WTC11 (cell line): ENCODE results near the gene MRS2. TPM values are rescaled to one million over a fixed set of nuclear protein-coding genes. Genes with fewer than 3 reads are reported as not detected.

Experiments used
- ATAC-seq: fragments of 200-7000 bp; cut with Tn5 transposase; 2 replicates; pipeline ENCODE4 v1.10.0; 2021; ENCODE audit warnings: mild to moderate bottlenecking, moderate library complexity
- CTCF ChIA-PET: fragments of 300-600 bp; sonication (Branson Sonifier 250); formaldehyde crosslinking; loops from one replicate; lab custom pipeline; 2021; ENCODE audit warnings: antibody characterized with exemption; lab: Charles Lee
- POLR2A ChIA-PET: fragments of 350-600 bp; sonication (Branson Sonifier 250); formaldehyde crosslinking; loops from one replicate; lab custom pipeline; 2021; ENCODE audit warnings: antibody characterized with exemption; lab: Charles Lee
- DNase-seq: peaks from one replicate; pipeline ENCODE4 v3.0.0; 2021; ENCODE audit warnings: low spot score
- H3K27ac Mint-ChIP-seq: 2 replicates; pipeline ENCODE4 v1.8.0; 2021; ENCODE audit warnings: mixed read lengths
- H3K27me3 Mint-ChIP-seq: 2 replicates; pipeline ENCODE4 v1.8.0; 2021; ENCODE audit warnings: low read depth, mild to moderate bottlenecking, moderate library complexity, mixed read lengths
- H3K36me3 Mint-ChIP-seq: 2 replicates; pipeline ENCODE4 v1.8.0; 2021; ENCODE audit warnings: mixed read lengths
- H3K4me1 Mint-ChIP-seq: 2 replicates; pipeline ENCODE4 v1.8.0; 2022; ENCODE audit warnings: mixed read lengths
- H3K4me3 Mint-ChIP-seq: 2 replicates; pipeline ENCODE4 v1.8.0; 2021; ENCODE audit warnings: mild to moderate bottlenecking, moderate library complexity, mixed read lengths
- H3K9me3 Mint-ChIP-seq: 2 replicates; pipeline ENCODE4 v1.8.0; 2021; ENCODE audit warnings: mixed read lengths
- AR ChIP-seq: fragments of 250-450 bp; sonication (Bioruptor Pico); IDR thresholded peaks from 2 replicates; pipeline ENCODE4 v1.9.0; 2021; ENCODE audit warnings: mild to moderate bottlenecking
- ATF1 ChIP-seq: sonication (generic); formaldehyde crosslinking; IDR thresholded peaks from 2 replicates; pipeline ENCODE4 v1.8.1; 2023; ENCODE audit warnings: mild to moderate bottlenecking, moderate library complexity, missing genetic modification reagents
- CREM ChIP-seq: sonication (generic); formaldehyde crosslinking; IDR thresholded peaks from 2 replicates; pipeline ENCODE4 v1.8.1; 2022; ENCODE audit warnings: mild to moderate bottlenecking, missing genetic modification reagents, moderate library complexity
- EMX1 ChIP-seq: fragments of 250-450 bp; sonication (Bioruptor Pico); IDR thresholded peaks from 2 replicates; pipeline ENCODE4 v1.8.0; 2021; ENCODE audit warnings: mild to moderate bottlenecking
- ESRRA ChIP-seq: sonication (generic); formaldehyde crosslinking; IDR thresholded peaks from 2 replicates; pipeline ENCODE4 v1.8.1; 2022; ENCODE audit warnings: mild to moderate bottlenecking, missing genetic modification reagents, borderline replicate concordance
- FOXP1 ChIP-seq: sonication (generic); formaldehyde crosslinking; IDR thresholded peaks from 2 replicates; pipeline ENCODE4 v1.8.0; 2022; ENCODE audit warnings: missing genetic modification reagents, mild to moderate bottlenecking, moderate library complexity, borderline replicate concordance
- IRF1 ChIP-seq: sonication (generic); formaldehyde crosslinking; IDR thresholded peaks from 2 replicates; pipeline ENCODE4 v1.8.0; 2023; ENCODE audit warnings: missing genetic modification reagents
- IRF2 ChIP-seq: sonication (generic); formaldehyde crosslinking; IDR thresholded peaks from 2 replicates; pipeline ENCODE4 v1.8.0; 2022; ENCODE audit warnings: low read depth, missing genetic modification reagents, borderline replicate concordance
- NFE2L1 ChIP-seq: sonication (generic); formaldehyde crosslinking; IDR thresholded peaks from 2 replicates; pipeline ENCODE4 v1.8.1; 2023; ENCODE audit warnings: missing genetic modification reagents
- NR1H2 ChIP-seq: sonication (generic); formaldehyde crosslinking; IDR thresholded peaks from 2 replicates; pipeline ENCODE4 v1.9.0; 2021; ENCODE audit warnings: mild to moderate bottlenecking, moderate library complexity, missing genetic modification reagents
- NR2C2 ChIP-seq: sonication (generic); formaldehyde crosslinking; IDR thresholded peaks from 2 replicates; pipeline ENCODE4 v1.8.0; 2022; ENCODE audit warnings: mild to moderate bottlenecking, missing genetic modification reagents
- RELA ChIP-seq: sonication (generic); formaldehyde crosslinking; IDR thresholded peaks from 2 replicates; pipeline ENCODE4 v1.8.1; 2022; ENCODE audit warnings: missing genetic modification reagents, mild to moderate bottlenecking, borderline replicate concordance
- RORB ChIP-seq: fragments of 250-450 bp; sonication (Bioruptor Pico); IDR thresholded peaks from 2 replicates; pipeline ENCODE4 v1.9.0; 2021; ENCODE audit warnings: mild to moderate bottlenecking
- SMAD4 ChIP-seq: sonication (generic); formaldehyde crosslinking; IDR thresholded peaks from 2 replicates; pipeline ENCODE4 v1.8.0; 2022; ENCODE audit warnings: mild to moderate bottlenecking, missing genetic modification reagents
- TEAD1 ChIP-seq: sonication (generic); formaldehyde crosslinking; IDR thresholded peaks from 2 replicates; pipeline ENCODE4 v1.8.0; 2022; ENCODE audit warnings: mild to moderate bottlenecking, missing genetic modification reagents
- TP53 ChIP-seq: sonication (generic); formaldehyde crosslinking; IDR thresholded peaks from 2 replicates; pipeline ENCODE4 v1.8.1; 2023; ENCODE audit warnings: mild to moderate bottlenecking, missing genetic modification reagents
- ZNF317 ChIP-seq: sonication (generic); formaldehyde crosslinking; IDR thresholded peaks from 2 replicates; pipeline ENCODE4 v1.8.1; 2023; ENCODE audit warnings: low read depth, mild to moderate bottlenecking, moderate library complexity, missing genetic modification reagents, borderline replicate concordance
- ZNF423 ChIP-seq: fragments of 250-450 bp; sonication (Bioruptor Pico); IDR thresholded peaks from 2 replicates; pipeline ENCODE4 v2.1.2; 2022; ENCODE audit warnings: mild to moderate bottlenecking, moderate library complexity
- total RNA-seq: library from RNA; stranded (reverse); gene quantifications from 3 replicates; pipeline ENCODE4 v1.2.3, GENCODE V29; 2021
- TF ChIP-seq, protein P1 (sequence below): sonication (generic); formaldehyde crosslinking; IDR thresholded peaks from 2 replicates; pipeline ENCODE4 v1.8.0; 2022; ENCODE audit warnings: missing genetic modification reagents

MRS2 gene
- total RNA-seq, 1 experiment from 2014 or later: 91.6 TPM

GRCh38 chr6:24385536-24386269 is 17.0 kb upstream of the MRS2 start:
- H3K4me1 Mint-ChIP-seq: no peaks in the 10 kb centered on the region
- H3K36me3 Mint-ChIP-seq: peaks cover 3% of the 10 kb centered on the region; the same call in 1 of the 2 replicates
- no peak for TF ChIP-seq RORB (CRISPR knock-in tag)
- no peak for TF ChIP-seq AR (CRISPR knock-in tag)
- no peak for TF ChIP-seq ZNF317
- TF ChIP-seq NR2C2: no peak
- TF ChIP-seq ZNF423 (CRISPR knock-in tag): no peak
- TF ChIP-seq ESRRA (CRISPR knock-in tag): no peak
- no peak for TF ChIP-seq CREM (CRISPR knock-in tag)
- no peak for TF ChIP-seq NFE2L1 (CRISPR knock-in tag)
- no peak for TF ChIP-seq EMX1
- no peak for TF ChIP-seq NR1H2
- TF ChIP-seq IRF2: no peak
- no peak for TF ChIP-seq SMAD4
- no peak for TF ChIP-seq TP53 (CRISPR knock-in tag)
- no peak for TF ChIP-seq RELA (CRISPR knock-in tag)
- TF ChIP-seq, all 79 proteins: peak for 0
- Mint-ChIP-seq H3K4me3 (no peak overlapping the region), H3K27ac (no peak overlapping the region), H3K27me3 (no peaks in the 10 kb centered on the region), H3K9me3 (no peaks in the 10 kb centered on the region; the same call in 1 of the 2 replicates)
- ChIA-PET POLR2A (no interaction called here), CTCF (interaction anchor here (0.5 to 1.4 kb wide), 2 partner anchors 102 to 112 kb away, joined by 3 to 5 read pairs; no protein-coding TSS in a partner anchor)
- ATAC-seq (no peak), DNase-seq (no peak)

GRCh38 chr6:24387818-24388217 is 14.9 kb upstream of the MRS2 start:
- Mint-ChIP-seq H3K9me3 (no peaks in the 10 kb centered on the region; the same call in 1 of the 2 replicates), H3K27ac (no peak overlapping the region), H3K27me3 (no peaks in the 10 kb centered on the region), H3K4me3 (no peak overlapping the region), H3K4me1 (no peaks in the 10 kb centered on the region), H3K36me3 (peaks cover 3% of the 10 kb centered on the region; the same call in 1 of the 2 replicates)
- ATAC-seq: no peak
- POLR2A ChIA-PET: no interaction called here
- no peak for TF ChIP-seq IRF1
- no peak for TF ChIP-seq ATF1 (CRISPR knock-in tag)
- TF ChIP-seq, protein P1, sequence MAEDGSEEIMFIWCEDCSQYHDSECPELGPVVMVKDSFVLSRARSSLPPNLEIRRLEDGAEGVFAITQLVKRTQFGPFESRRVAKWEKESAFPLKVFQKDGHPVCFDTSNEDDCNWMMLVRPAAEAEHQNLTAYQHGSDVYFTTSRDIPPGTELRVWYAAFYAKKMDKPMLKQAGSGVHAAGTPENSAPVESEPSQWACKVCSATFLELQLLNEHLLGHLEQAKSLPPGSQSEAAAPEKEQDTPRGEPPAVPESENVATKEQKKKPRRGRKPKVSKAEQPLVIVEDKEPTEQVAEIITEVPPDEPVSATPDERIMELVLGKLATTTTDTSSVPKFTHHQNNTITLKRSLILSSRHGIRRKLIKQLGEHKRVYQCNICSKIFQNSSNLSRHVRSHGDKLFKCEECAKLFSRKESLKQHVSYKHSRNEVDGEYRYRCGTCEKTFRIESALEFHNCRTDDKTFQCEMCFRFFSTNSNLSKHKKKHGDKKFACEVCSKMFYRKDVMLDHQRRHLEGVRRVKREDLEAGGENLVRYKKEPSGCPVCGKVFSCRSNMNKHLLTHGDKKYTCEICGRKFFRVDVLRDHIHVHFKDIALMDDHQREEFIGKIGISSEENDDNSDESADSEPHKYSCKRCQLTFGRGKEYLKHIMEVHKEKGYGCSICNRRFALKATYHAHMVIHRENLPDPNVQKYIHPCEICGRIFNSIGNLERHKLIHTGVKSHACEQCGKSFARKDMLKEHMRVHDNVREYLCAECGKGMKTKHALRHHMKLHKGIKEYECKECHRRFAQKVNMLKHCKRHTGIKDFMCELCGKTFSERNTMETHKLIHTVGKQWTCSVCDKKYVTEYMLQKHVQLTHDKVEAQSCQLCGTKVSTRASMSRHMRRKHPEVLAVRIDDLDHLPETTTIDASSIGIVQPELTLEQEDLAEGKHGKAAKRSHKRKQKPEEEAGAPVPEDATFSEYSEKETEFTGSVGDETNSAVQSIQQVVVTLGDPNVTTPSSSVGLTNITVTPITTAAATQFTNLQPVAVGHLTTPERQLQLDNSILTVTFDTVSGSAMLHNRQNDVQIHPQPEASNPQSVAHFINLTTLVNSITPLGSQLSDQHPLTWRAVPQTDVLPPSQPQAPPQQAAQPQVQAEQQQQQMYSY (CRISPR knock-in tag): no peak
- no peak for TF ChIP-seq TEAD1 (CRISPR knock-in tag)
- no peak for TF ChIP-seq FOXP1
- CTCF ChIA-PET: interaction anchor here (2.3 to 2.8 kb wide), 2 partner anchors 28 to 105 kb away, joined by 14 to 56 read pairs; no protein-coding TSS in a partner anchor
- no peak for DNase-seq
